BE2C (cell line): Measurements from ENCODE around the gene EHD3.

Source experiments
- DNase-seq: peaks from one replicate; pipeline ENCODE4 v3.0.0-alpha.2; 2020
- H3K27me3 ChIP-seq: fragments of 250-450 bp; sonication (Bioruptor Pico); 2 replicates; pipeline ENCODE4 v1.5.1; 2020; ENCODE audit warnings: mild to moderate bottlenecking
- H3K36me3 ChIP-seq: fragments of 250-450 bp; sonication (Bioruptor Pico); 2 replicates; pipeline ENCODE4 v1.5.1; 2020; ENCODE audit warnings: mild to moderate bottlenecking
- H3K4me1 ChIP-seq: fragments of 250-450 bp; sonication (Bioruptor Pico); 2 replicates; pipeline ENCODE4 v1.5.1; 2020
- H3K4me3 ChIP-seq: 2 replicates; pipeline ENCODE4 v1.5.1; 2011; ENCODE audit warnings: low read depth, low read length
- H3K9me3 ChIP-seq: fragments of 250-450 bp; sonication (Bioruptor Pico); 2 replicates; pipeline ENCODE4 v1.5.1; 2020
- CTCF ChIP-seq: IDR thresholded peaks from 2 replicates; pipeline ENCODE4 v1.5.1; 2012; ENCODE audit warnings: mild to moderate bottlenecking, low read depth, low read length

Gene EHD3

GRCh38 chr2:31317396-31317795 is 83.4 kb downstream of the EHD3 start:
- Histone ChIP-seq H3K4me3 (no peak overlapping the region), H3K9me3 (no peaks in the 10 kb centered on the region), H3K4me1 (no peaks in the 10 kb centered on the region), H3K36me3 (no peaks in the 10 kb centered on the region), H3K27me3 (no peaks in the 10 kb centered on the region)
- DNase-seq = no peak
- no peak for TF ChIP-seq CTCF

GRCh38 chr2:31318361-31319336 is 84.7 kb downstream of the EHD3 start:
- no peaks in the 10 kb centered on the region for H3K4me1 ChIP-seq
- DNase-seq = no peak
- H3K36me3 ChIP-seq = no peaks in the 10 kb centered on the region
- no peaks in the 10 kb centered on the region for H3K27me3 ChIP-seq
- no peaks in the 10 kb centered on the region for H3K9me3 ChIP-seq
- TF ChIP-seq CTCF = no peak
- H3K4me3 ChIP-seq = no peak overlapping the region
